ENCODE data around the gene MAFB. TPM values are rescaled to one million over a fixed set of nuclear protein-coding genes. Genes with fewer than 3 reads are reported as not detected.

Gene MAFB
- total and polyA plus RNA-seq, 2 donors from 2014 or later, result 10.4 to 39.6 TPM

GRCh38 chr20:40679184-40679583 is 9.9 kb downstream of the MAFB start:
- TF ChIP-seq CTCF (IDR thresholded peaks at IDR 0.05; ENCODE audit: borderline replicate concordance, extremely low read depth, insufficient read depth), result no peak
- peak in 4 of 5 donors; percentile 38 to 52 (median 48) for DNase-seq
- H3K27me3 ChIP-seq (ENCODE audit: control insufficient read depth, insufficient read depth, low read length), result peaks cover 8% of the 10 kb centered on the region
- H3K9ac ChIP-seq (ENCODE audit: low read length in 3 of 3), result no peak overlapping the region
- H3K4me1 ChIP-seq (ENCODE audit: control insufficient read depth in 2 of 3, insufficient read depth in 2 of 3, low read depth in 1 of 3, low read length in 3 of 3), result no peaks in the 10 kb centered on the region
- H3K36me3 ChIP-seq (ENCODE audit: control insufficient read depth in 2 of 3, insufficient read depth in 3 of 3, low read length in 3 of 3), result no peaks in the 10 kb centered on the region
- no peaks in the 10 kb centered on the region for H3K9me3 ChIP-seq (ENCODE audit: control insufficient read depth in 2 of 3, insufficient read depth in 1 of 3, low read length in 3 of 3)
- no peak for FAIRE-seq
- no peak overlapping the region for H3K27ac ChIP-seq (ENCODE audit: low read depth in 2 of 2, low read length in 2 of 2)
- H3K4me3 ChIP-seq (ENCODE audit: low read length in 3 of 3), result no peak overlapping the region
- intact Hi-C loops (cut with DNase I), result no loop called here

DNA sequence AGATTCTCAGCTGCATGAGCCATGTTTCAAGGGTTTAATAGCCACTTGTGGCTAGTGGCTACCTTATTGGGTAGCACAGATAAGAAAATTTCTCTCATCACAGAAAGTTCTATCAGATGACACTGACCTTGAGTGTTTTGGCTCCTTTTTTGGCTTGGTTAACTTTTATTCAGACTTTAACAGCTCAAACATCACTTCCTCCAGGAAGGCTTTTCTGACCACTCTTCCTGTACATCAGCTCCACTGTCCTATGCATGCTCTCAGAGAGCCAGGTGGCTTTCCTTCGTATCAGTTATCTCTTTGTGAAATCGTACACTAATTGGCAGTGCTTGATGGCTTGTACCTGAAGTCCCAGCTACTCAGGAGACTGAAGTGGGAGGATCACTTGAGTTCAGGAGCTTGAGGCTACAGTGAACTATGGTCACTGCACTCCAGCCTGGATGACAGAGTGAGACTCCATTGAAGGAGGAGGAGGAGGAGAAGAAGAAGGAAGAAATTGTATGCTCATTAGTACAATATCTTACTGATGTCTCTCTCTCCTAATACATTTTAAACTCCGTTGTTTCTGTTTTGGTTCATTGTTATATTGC is 10.7 kb downstream of the MAFB start:
- DNase-seq (peak in 1 of 5 donors; percentile 24), FAIRE-seq (no peak)
- H3K9me3 ChIP-seq (ENCODE audit: control insufficient read depth in 2 of 3, insufficient read depth in 1 of 3, low read length in 3 of 3), result no peaks in the 10 kb centered on the region
- peaks cover 4% of the 10 kb centered on the region for H3K27me3 ChIP-seq (ENCODE audit: control insufficient read depth, insufficient read depth, low read length)
- no peak overlapping the region for H3K9ac ChIP-seq (ENCODE audit: low read length in 3 of 3)
- intact Hi-C loops (cut with DNase I), result no loop called here
- TF ChIP-seq CTCF (IDR thresholded peaks at IDR 0.05; ENCODE audit: borderline replicate concordance, extremely low read depth, insufficient read depth), result no peak
- no peak overlapping the region for H3K4me3 ChIP-seq (ENCODE audit: low read length in 3 of 3)
- H3K4me1 ChIP-seq (ENCODE audit: control insufficient read depth in 2 of 3, insufficient read depth in 2 of 3, low read depth in 1 of 3, low read length in 3 of 3), result no peaks in the 10 kb centered on the region
- no peak overlapping the region for H3K27ac ChIP-seq (ENCODE audit: low read depth in 2 of 2, low read length in 2 of 2)
- no peaks in the 10 kb centered on the region for H3K36me3 ChIP-seq (ENCODE audit: control insufficient read depth in 2 of 3, insufficient read depth in 3 of 3, low read length in 3 of 3)

DNA sequence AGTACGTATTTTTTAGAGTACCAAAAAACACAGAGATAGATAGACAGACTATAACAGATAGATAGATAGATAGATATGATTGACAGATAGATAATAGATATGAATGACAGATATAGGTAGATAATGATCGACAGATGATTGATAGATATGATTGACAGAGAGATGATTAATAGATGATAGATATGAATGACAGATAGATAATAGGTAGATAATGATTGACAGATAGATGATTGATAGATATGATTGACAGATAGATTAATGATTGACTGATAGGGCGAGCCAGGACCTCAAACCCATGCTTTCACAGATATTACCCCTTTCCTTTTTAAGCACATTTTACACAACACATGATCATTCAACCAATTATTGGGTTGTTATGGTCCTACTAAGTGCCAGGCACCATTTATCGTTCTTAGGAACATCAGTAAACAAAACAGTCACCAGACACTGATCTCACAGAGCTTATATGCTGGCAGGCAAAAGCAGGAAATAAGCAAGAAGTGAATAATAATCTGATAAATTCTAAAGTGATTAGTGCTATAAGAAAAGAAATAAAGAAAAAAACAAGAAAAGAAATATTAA is 11.6 kb downstream of the MAFB start:
- FAIRE-seq, result no peak
- no peak for DNase-seq
- intact Hi-C loops (cut with DNase I), result no loop called here
- no peak overlapping the region for H3K9ac ChIP-seq (ENCODE audit: low read length in 3 of 3)
- no peaks in the 10 kb centered on the region for H3K9me3 ChIP-seq (ENCODE audit: control insufficient read depth in 2 of 3, insufficient read depth in 1 of 3, low read length in 3 of 3)
- H3K4me3 ChIP-seq (ENCODE audit: low read length in 3 of 3), result no peak overlapping the region
- no peak overlapping the region for H3K27ac ChIP-seq (ENCODE audit: low read depth in 2 of 2, low read length in 2 of 2)
- H3K36me3 ChIP-seq (ENCODE audit: control insufficient read depth in 2 of 3, insufficient read depth in 3 of 3, low read length in 3 of 3), result no peaks in the 10 kb centered on the region
- H3K4me1 ChIP-seq (ENCODE audit: control insufficient read depth in 2 of 3, insufficient read depth in 2 of 3, low read depth in 1 of 3, low read length in 3 of 3), result no peaks in the 10 kb centered on the region
- no peak for TF ChIP-seq CTCF (IDR thresholded peaks at IDR 0.05; ENCODE audit: borderline replicate concordance, extremely low read depth, insufficient read depth)
- peaks cover 4% of the 10 kb centered on the region for H3K27me3 ChIP-seq (ENCODE audit: control insufficient read depth, insufficient read depth, low read length)

Measured in kidney (tissue), 14 donors.